NCI-H1694 (cell line): ENCODE measurements around the gene SIDT1.

Source experiments
- DNase-seq: peaks from one replicate; lab custom pipeline; 2025; lab: John Stamatoyannopoulos, UW

Gene SIDT1

GRCh38 chr3:113531826-113532697 lies at the start of gene SIDT1:
SIDT1 (plus strand) TSS chr3:113532555; CDS start chr3:113533022, 467 bp downstream.
- DNase-seq = no peak

DNA sequence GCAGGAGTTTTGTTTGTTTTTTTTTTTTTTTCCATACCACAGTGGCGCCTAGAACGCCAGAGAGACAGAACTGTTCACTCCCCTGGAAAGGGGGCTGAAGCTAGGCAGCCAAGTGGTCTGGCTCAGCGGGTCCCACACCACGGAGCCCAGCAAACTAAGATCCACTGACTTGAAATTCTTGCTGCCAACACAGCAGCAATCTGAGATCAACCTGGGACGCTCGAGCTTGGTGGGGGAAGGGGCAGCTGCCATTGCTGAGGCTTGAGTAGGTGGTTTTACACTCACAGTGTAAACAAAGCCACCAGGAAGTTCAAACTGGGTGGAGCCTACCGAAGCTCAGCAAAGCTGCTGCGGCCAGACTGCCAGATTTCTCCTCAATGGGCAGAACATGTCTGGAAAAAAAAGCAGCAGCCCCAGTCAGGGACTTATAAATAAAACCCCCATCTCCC lies 47.2 kb upstream of the SIDT1 start:
- no peak for DNase-seq

GRCh38 chr3:113495035-113495434 lies 37.3 kb upstream of the SIDT1 start:
- peak; percentile 7 for DNase-seq

GRCh38 chr3:113496924-113497323 lies 35.4 kb upstream of the SIDT1 start:
- DNase-seq = no peak

DNA sequence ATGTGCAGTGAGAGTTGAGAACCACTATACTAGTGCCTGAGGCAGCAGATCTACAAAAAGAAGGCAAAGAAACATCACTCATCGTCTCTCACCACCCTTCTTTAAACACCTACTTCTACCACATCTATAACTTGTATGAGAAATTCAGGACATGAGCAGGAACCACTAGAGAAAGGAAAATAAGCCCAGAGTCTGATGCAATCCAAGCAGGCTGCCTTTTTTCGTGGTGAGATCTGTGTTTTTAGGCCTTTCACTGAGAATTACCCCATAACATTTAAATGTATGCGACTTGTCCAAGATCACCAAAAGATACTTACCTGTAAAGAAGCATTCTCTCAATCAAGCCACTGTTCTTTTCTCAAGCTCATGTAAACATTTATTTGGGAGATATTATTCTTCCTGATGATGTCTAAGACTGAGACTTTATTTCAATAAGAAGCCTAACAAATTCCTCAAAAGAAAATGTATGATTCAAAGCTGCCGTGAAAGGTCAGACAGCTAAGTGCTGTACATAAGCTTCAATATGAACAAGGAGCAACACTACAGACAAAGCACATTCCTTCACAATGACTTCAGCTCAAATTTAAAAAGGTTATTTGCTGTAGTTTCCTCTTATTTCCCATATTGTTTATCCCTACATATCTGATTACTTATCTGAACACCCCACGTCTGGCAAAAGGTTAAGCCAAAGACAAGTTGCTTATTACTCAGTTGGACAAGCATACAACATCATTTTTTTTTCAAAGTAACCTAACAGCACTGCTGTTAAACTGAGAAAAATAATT lies 33.9 kb upstream of the SIDT1 start:
- no peak for DNase-seq

GRCh38 chr3:113499081-113499480 lies 33.3 kb upstream of the SIDT1 start:
- no peak for DNase-seq

DNA sequence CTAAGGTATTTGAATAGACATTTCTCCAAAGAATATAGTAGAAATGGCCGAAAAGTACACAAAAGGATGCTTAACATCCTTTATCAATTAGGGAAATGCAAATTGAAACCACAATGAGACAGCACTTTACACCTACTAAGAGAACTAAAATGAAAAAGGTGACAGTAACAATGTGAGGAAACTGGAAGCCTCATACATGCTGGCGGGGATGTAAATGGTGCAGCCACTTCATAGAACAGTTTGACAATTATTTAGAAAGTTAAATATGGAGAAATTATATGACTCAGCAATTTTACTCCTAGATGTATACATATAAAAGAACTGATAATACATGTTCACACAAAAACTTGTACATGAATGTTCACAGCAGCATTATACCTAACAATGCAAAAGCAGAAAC lies 30.8 kb upstream of the SIDT1 start:
- DNase-seq = no peak

- no peak for DNase-seq
Measured at GRCh38 chr3:113505867-113506266, 26.5 kb upstream of the SIDT1 start.

GRCh38 chr3:113507501-113508067 lies 24.8 kb upstream of the SIDT1 start:
- no peak for DNase-seq

- DNase-seq = no peak
Measured at GRCh38 chr3:113508966-113509365, 23.4 kb upstream of the SIDT1 start.

DNA sequence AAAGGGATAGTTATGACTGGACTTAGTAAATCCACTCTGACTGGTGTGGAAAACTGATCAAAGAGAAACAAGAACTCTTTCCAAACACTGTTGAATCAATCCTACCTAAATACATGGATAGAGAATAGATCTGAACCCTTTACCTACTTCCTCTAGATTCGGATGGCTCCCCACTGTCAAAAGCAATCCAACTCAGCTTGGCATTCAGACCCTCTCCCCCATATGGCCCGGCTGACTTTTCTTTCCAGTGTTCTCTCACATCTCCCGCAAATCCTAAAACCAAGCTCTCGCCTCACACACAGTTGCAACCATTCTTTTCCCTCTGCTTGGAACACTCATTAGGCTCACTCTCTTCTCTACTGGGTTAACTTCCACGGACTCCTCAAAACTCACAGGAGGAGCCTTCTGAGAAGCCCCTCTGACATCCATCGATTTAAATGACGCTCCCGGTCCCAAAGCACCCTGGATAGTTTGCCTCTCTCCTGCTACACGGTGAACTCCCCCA lies 18.0 kb upstream of the SIDT1 start:
- no peak for DNase-seq

DNA sequence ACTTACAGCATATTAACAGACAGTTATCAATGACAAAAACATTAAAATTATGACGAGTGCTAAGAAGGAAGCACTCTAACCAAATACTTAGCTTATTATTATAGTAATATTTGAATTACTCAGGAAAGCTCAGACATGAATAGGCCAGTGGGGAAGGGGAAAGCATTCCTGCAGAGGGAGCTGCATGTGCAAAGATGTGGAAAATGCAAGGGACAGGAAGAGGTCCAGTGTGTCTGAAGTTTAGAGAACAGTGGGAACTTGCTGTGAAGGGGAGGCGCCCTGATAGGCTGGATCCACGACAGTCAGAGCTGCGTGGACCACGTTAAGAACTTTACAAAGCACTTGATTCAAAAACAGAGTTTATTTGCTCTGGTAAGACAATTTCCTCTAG lies 16.2 kb upstream of the SIDT1 start:
- no peak for DNase-seq

DNA sequence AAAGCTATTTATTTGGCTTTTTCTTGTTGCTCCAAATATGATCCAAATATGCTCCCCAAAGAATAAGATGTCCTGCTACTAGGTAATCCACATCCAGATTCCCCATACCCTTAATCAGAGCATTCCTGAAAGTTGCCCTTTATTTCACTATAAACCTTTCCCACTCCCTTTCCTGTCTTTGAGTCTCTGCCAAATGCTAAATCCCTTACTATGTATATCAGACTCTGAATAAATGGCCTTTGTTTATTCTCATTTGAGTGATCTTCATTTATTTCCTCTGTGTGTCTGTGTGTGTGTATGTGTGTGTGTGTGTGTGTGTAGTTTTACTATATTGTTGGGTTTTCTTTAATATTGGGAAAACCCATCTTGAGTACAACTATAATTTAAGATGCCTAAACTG lies 10.4 kb upstream of the SIDT1 start:
- DNase-seq = no peak

- DNase-seq = no peak
Measured at GRCh38 chr3:113523241-113523640, 9.1 kb upstream of the SIDT1 start.

- no peak for DNase-seq
Measured at GRCh38 chr3:113532698-113533533, 561 bp downstream of the SIDT1 start.

DNA sequence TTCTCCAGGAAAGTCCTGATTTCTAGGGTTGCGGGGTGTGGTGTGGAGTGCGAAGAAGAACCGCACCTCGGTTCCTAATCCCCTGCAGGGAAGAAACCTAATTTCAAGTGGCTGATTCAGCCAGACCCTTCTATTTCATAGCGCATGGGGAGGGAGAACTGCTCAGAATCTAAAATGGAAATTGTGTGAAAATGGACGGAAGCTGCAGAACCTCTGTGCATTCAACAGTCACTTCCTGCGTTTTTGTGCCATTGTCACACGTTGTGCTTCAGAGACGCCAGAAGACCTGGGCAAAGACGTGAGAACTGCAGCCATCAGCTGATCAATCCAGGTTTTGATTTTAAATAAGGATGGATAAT lies 1.2 kb downstream of the SIDT1 start:
- DNase-seq = no peak

- DNase-seq = no peak
Measured at GRCh38 chr3:113534365-113534764, 2.0 kb downstream of the SIDT1 start.

GRCh38 chr3:113535898-113536297 lies 3.5 kb downstream of the SIDT1 start:
- DNase-seq = no peak

GRCh38 chr3:113536627-113537101 lies 4.3 kb downstream of the SIDT1 start:
- no peak for DNase-seq

- no peak for DNase-seq
Measured at GRCh38 chr3:113537155-113537554, 4.8 kb downstream of the SIDT1 start.

DNA sequence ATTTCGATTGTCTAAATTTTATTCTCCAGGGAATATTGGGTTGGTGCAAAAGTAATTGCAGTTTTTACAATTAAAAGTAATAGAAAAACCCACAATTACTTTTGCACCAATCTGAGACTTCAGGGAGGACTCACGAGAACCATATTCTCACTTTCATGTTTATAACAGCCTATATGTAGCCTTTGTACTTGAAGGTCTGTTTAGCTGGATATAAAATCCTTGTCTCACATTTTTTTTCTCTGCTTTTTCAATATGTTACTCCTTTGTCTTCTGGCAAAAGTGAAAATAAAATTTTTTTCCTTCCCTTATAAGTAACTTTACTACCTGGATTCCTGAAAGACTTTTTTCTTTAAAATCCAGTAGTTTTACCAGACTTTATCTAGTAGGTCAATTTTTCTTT lies 9.2 kb downstream of the SIDT1 start:
- no peak for DNase-seq

GRCh38 chr3:113545594-113545993 lies 13.2 kb downstream of the SIDT1 start:
- no peak for DNase-seq
